Stimulated activated CD4-positive, alpha-beta T cell treated with anti-CD3 and anti-CD28 coated beads, Interleukin-12 subunit alpha, Interleukin-12 subunit beta, amount 100 ng/mL, for 24 hours (primary cell): ENCODE measurements around the gene DNAJA3.

ENCODE experiments used
- DNase-seq, 2 experiments: peaks; one replicate each; pipeline ENCODE4 v3.0.0-alpha.2; 2020; ENCODE audit warnings: low read depth in 2 of 2

The DNAJA3 gene

GRCh38 chr16:4407543-4408322 lies 17.9 kb upstream of the DNAJA3 start:
- no peak for DNase-seq

GRCh38 chr16:4408323-4408690 lies 17.4 kb upstream of the DNAJA3 start:
- no peak for DNase-seq

- no peak for DNase-seq
Observed at GRCh38 chr16:4409081-4409932, 16.4 kb upstream of the DNAJA3 start.

- DNase-seq: no peak
Observed at GRCh38 chr16:4410335-4411075, 15.2 kb upstream of the DNAJA3 start.

GRCh38 chr16:4411684-4412083 lies 14.0 kb upstream of the DNAJA3 start:
- no peak for DNase-seq

- DNase-seq: no peak
Observed at GRCh38 chr16:4412159-4412558, 13.5 kb upstream of the DNAJA3 start.

GRCh38 chr16:4412854-4413253 lies 12.8 kb upstream of the DNAJA3 start:
- no peak for DNase-seq

GRCh38 chr16:4414187-4414917 lies 11.3 kb upstream of the DNAJA3 start:
- peak; percentile 64 to 80 for DNase-seq

GRCh38 chr16:4415538-4416199 lies 10.0 kb upstream of the DNAJA3 start:
- peak in 1 of 2 experiments; percentile 43 for DNase-seq

- peak; percentile 94 to 98 for DNase-seq
Observed at GRCh38 chr16:4416200-4417032, 9.3 kb upstream of the DNAJA3 start, which contains the start of gene CORO7. TSS of gene CORO7 (minus strand) at chr16:4416596. CDS start at chr16:4416518, 78 bp downstream.

GRCh38 chr16:4419402-4419959 lies 6.2 kb upstream of the DNAJA3 start:
- DNase-seq: no peak

- no peak for DNase-seq
Observed at GRCh38 chr16:4420505-4421105, 5.1 kb upstream of the DNAJA3 start.

GRCh38 chr16:4426021-4426684 lies 485 bp downstream of the DNAJA3 start:
- no peak for DNase-seq

GRCh38 chr16:4426722-4427372 lies 1.2 kb downstream of the DNAJA3 start:
- DNase-seq: no peak

GRCh38 chr16:4428500-4428899 lies 2.8 kb downstream of the DNAJA3 start:
- DNase-seq: no peak

GRCh38 chr16:4431023-4431422 lies 5.4 kb downstream of the DNAJA3 start:
- DNase-seq: no peak

- no peak for DNase-seq
Observed at GRCh38 chr16:4433228-4433627, 7.6 kb downstream of the DNAJA3 start.
